K562 (cell line): ENCODE data around the gene CKS2.

Experiments
- EP300 ChIP-seq: IDR thresholded peaks from 2 replicates; pipeline ENCODE4 v1.6.1; 2012; ENCODE audit warnings: low read length, improper control_type of control experiment
- FOXK2 ChIP-seq, 2 experiments: fragments of 450-650 bp; IDR thresholded peaks in 1 of 2; conservative IDR thresholded peaks in 1 of 2; 2 replicates each; pipeline ENCODE4 v1.6.1; 2016; ENCODE audit warnings: low read depth in 2 of 2, mild to moderate bottlenecking in 1 of 2
- MAFF ChIP-seq: IDR thresholded peaks from 2 replicates; pipeline ENCODE4 v1.6.1; 2012; ENCODE audit warnings: low read length, improper control_type of control experiment
- RBFOX2 ChIP-seq: fragments of 200-400 bp; formaldehyde crosslinking; IDR thresholded peaks from 2 replicates; pipeline ENCODE4 v1.6.1; 2017; ENCODE audit warnings: low read depth, mild to moderate bottlenecking, low read length, moderate library complexity
- SOX6 ChIP-seq: fragments of 450-650 bp; IDR thresholded peaks from 2 replicates; pipeline ENCODE4 v1.6.1; 2014; ENCODE audit warnings: mild to moderate bottlenecking

GRCh38 chr9:89363921-89364665 lies 53.1 kb downstream of the CKS2 start:
- TF ChIP-seq EP300 (no peak), RBFOX2 (no peak), FOXK2 (conservative IDR thresholded peaks at IDR 0.05 in 1 of 2, IDR thresholded peaks at IDR 0.05 in 1 of 2; ENCODE audit: low read depth in 2 of 2) (no peak), SOX6 (no peak), MAFF (no peak)
